22Rv1 (cell line): ENCODE measurements around the gene USP38.

Experiments
- H3K27ac ChIP-seq: fragments of 450-650 bp; 2 replicates; pipeline ENCODE4 v1.5.1; 2017
- CTCF ChIP-seq: fragments of 450-650 bp; IDR thresholded peaks from 2 replicates; pipeline ENCODE4 v1.5.1; 2017; ENCODE audit warnings: mild to moderate bottlenecking
- ZFX ChIP-seq: fragments of 450-650 bp; IDR thresholded peaks from 2 replicates; pipeline ENCODE4 v1.6.1; 2017; ENCODE audit warnings: antibody characterized with exemption, borderline replicate concordance

USP38 gene

DNA sequence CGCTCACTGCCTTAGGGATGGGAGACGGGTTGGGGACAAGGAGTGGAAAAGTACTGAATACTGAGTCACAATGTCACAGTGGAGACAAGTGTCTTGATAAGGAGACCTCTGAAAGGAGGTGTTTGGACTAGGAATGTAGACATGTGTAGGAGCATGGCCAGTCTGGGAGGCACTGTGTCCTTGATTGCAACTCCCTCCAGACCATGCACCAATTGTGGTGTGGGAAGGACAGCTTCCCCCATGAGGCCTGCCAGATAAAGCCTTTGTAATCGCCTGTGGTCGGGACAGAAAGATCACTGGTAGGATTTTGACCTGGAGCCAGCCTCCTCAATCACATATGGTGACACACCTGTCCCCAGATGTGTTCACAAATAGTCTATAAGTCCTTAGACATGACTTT, 64.1 kb downstream of the USP38 start:
- H3K27ac ChIP-seq: no peak overlapping the region
- TF ChIP-seq ZFX (no peak), CTCF (no peak)

DNA sequence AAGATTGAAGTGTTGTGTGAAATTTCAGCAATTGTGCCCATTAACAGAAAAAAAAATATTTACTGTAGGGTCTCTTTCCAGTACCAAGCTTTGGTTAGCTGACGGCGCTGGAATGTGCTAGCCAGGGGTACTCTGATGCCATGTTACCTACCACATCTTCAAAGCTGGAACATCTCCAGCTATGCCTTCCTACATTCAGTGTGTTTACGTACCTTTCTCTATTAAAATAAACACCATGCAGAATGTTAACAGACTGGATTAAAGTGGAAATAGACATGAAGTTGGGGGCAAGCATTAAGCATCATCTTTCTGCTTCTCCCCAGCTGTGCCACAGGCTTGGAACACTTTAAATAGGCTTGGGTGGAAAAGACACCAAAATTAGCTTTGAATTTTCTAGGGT, 65.9 kb downstream of the USP38 start:
- TF ChIP-seq ZFX (no peak), CTCF (no peak)
- no peak overlapping the region for H3K27ac ChIP-seq

GRCh38 chr4:143251348-143251747, 66.6 kb downstream of the USP38 start:
- no peak for TF ChIP-seq ZFX
- no peak for TF ChIP-seq CTCF
- H3K27ac ChIP-seq: no peak overlapping the region

GRCh38 chr4:143251779-143252178, 67.1 kb downstream of the USP38 start:
- no peak overlapping the region for H3K27ac ChIP-seq
- no peak for TF ChIP-seq CTCF
- TF ChIP-seq ZFX: no peak

DNA sequence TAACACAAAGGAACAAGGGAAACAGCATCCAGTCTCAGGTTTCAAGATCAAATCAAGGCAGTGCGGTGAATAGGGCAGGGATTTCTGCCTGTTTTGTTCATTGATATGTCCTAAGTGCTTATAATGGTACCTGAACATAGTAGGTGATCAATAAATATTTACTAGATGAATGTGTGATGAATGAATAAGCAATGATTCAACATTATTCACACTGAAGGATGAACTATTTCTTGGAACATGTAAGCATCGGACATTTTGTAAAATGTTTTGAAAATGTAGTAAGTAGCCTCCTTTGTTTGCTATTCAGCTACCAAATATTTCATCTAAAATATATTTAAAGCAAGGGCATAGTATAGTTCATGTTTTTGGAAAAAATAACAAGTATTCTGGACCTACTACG, 67.8 kb downstream of the USP38 start:
- TF ChIP-seq ZFX (no peak), CTCF (no peak)

DNA sequence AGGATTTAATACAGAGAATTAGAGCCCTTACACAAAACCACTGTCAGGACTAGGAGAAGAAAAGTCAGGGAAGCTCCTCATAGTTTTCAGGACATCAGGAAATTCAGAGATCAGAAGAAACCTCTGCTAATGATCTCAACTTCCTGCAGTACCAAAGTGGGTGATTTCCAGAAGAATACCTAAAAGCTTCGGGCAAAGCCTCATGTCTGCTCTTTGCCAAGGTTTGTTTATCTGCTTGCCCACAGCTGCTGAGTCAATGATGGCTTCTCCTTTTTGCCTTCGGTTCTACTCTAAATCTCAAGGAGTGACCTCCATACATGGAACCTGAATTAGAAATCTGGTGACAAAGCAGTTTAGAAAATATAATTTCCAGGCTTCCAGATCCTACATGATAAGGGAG, 68.4 kb downstream of the USP38 start:
- H3K27ac ChIP-seq: no peak overlapping the region
- TF ChIP-seq CTCF: no peak
- no peak for TF ChIP-seq ZFX

More for the DNA sequence above, 67.8 kb downstream of the USP38 start:
- H3K27ac ChIP-seq: no peak overlapping the region

- TF ChIP-seq ZFX (no peak), CTCF (no peak)
- H3K27ac ChIP-seq: no peak overlapping the region
Measured at GRCh38 chr4:143254491-143255226, 69.9 kb downstream of the USP38 start.
